HEK293 (cell line): ENCODE measurements around the gene PPAT.

Source experiments
- CTCF ChIP-seq: fragments of 450-650 bp; formaldehyde crosslinking; IDR thresholded peaks from 2 replicates; pipeline ENCODE4 v1.5.1; 2016; ENCODE audit warnings: missing biosample characterization, missing genetic modification characterization
- MYNN ChIP-seq: fragments of 450-650 bp; formaldehyde crosslinking; IDR thresholded peaks from 2 replicates; pipeline ENCODE4 v1.5.1; 2016; ENCODE audit warnings: missing biosample characterization, missing genetic modification characterization, borderline replicate concordance
- PRDM2 ChIP-seq: fragments of 450-650 bp; formaldehyde crosslinking; IDR thresholded peaks from 2 replicates; pipeline ENCODE4 v1.5.1; 2016; ENCODE audit warnings: missing biosample characterization, missing genetic modification characterization, borderline replicate concordance
- REST ChIP-seq: fragments of 450-650 bp; formaldehyde crosslinking; IDR thresholded peaks from 2 replicates; pipeline ENCODE4 v1.5.1; 2016; ENCODE audit warnings: missing biosample characterization, missing genetic modification characterization
- SETDB1 ChIP-seq: IDR thresholded peaks from one replicate; pipeline ENCODE4 v1.6.1; 2017; ENCODE audit warnings: mild to moderate bottlenecking, low read length, moderate library complexity, mixed read lengths; ENCODE audit not compliant: insufficient read length
- SP2 ChIP-seq: fragments of 450-650 bp; formaldehyde crosslinking; IDR thresholded peaks from 2 replicates; pipeline ENCODE4 v1.5.1; 2016; ENCODE audit warnings: missing biosample characterization, missing genetic modification characterization
- ZNF121 ChIP-seq: fragments of 450-650 bp; formaldehyde crosslinking; IDR thresholded peaks from 2 replicates; pipeline ENCODE4 v1.5.1; 2016; ENCODE audit warnings: missing biosample characterization, missing genetic modification characterization
- ZNF274 ChIP-seq, 2 experiments: fragments of 200-500 bp in 1 of 2; fragments of 450-650 bp in 1 of 2; sonication (Bioruptor generic) in 1 of 2; formaldehyde crosslinking in 1 of 2; IDR thresholded peaks; 2 replicates each; pipeline versions ENCODE4 v1.5.1 to v1.6.1; 2014 to 2016; ENCODE audit warnings: borderline replicate concordance in 1 of 2, inconsistent platforms in 1 of 2, low read length in 1 of 2, missing biosample characterization in 1 of 2, missing genetic modification characterization in 1 of 2
- ZNF391 ChIP-seq: fragments of 450-650 bp; formaldehyde crosslinking; IDR thresholded peaks from 2 replicates; pipeline ENCODE4 v1.5.1; 2016; ENCODE audit warnings: low read depth, missing biosample characterization, missing genetic modification characterization, borderline replicate concordance
- ZNF416 ChIP-seq: fragments of 450-650 bp; formaldehyde crosslinking; IDR thresholded peaks from 2 replicates; pipeline ENCODE4 v1.5.1; 2016; ENCODE audit warnings: missing biosample characterization, missing genetic modification characterization
- ZNF48 ChIP-seq: fragments of 450-650 bp; formaldehyde crosslinking; IDR thresholded peaks from 2 replicates; pipeline ENCODE4 v1.5.1; 2016; ENCODE audit warnings: missing biosample characterization, missing genetic modification characterization
- ZNF747 ChIP-seq: fragments of 450-650 bp; formaldehyde crosslinking; IDR thresholded peaks from 2 replicates; pipeline ENCODE4 v1.5.1; 2016; ENCODE audit warnings: missing biosample characterization, missing genetic modification characterization
- ZNF776 ChIP-seq: fragments of 450-650 bp; formaldehyde crosslinking; IDR thresholded peaks from 2 replicates; pipeline ENCODE4 v1.5.0; 2017; ENCODE audit warnings: missing biosample characterization, missing genetic modification characterization, borderline replicate concordance
- TF ChIP-seq, protein P1 (sequence below): fragments of 450-650 bp; formaldehyde crosslinking; IDR thresholded peaks from 2 replicates; pipeline ENCODE4 v1.5.1; 2016; ENCODE audit warnings: missing biosample characterization, missing genetic modification characterization

DNA sequence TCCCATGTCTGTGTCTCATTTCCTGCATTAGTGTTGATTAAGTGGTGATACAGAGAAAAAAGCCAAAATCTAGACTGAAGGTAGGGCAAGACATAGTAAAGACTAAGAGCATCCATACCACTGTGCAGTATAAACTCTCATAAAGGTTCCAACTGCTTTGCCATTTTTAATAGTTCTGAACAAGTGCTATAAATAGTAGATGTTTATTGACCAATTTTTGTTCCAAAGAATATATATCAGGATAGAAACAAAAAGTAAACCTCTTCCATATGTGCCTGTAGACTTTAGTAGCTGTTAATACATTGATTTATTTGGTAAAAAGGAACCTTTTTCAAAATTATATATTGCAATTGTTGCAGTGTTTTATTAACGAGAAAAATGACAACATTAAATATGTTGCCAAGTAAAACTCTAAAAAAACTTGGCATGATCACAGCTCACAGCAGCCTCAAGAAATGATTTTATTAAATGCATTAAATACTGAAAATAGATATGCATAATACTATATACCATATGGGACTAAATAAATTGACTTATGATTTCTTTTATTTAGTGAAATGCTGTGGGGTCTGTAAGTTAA is 25.8 kb downstream of the PPAT start:
- TF ChIP-seq, protein P1, sequence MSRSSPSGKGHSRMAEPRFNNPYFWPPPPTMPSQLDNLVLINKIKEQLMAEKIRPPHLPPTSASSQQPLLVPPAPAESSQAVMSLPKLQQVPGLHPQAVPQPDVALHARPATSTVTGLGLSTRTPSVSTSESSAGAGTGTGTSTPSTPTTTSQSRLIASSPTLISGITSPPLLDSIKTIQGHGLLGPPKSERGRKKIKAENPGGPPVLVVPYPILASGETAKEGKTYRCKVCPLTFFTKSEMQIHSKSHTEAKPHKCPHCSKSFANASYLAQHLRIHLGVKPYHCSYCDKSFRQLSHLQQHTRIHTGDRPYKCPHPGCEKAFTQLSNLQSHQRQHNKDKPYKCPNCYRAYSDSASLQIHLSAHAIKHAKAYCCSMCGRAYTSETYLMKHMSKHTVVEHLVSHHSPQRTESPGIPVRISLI (tag by site-specific recombination), result no peak
- TF ChIP-seq PRDM2 (tag by site-specific recombination), result no peak
- no peak for TF ChIP-seq CTCF
- no peak for TF ChIP-seq REST (tag by site-specific recombination)
- TF ChIP-seq ZNF274 (IDR thresholded peaks at IDR 0.05; ENCODE audit: low read length), result no peak
- TF ChIP-seq ZNF274 (tag by site-specific recombination; IDR thresholded peaks at IDR 0.05; ENCODE audit: borderline replicate concordance), result no peak
- no peak for TF ChIP-seq SP2 (tag by site-specific recombination)
- TF ChIP-seq ZNF416 (tag by site-specific recombination), result no peak
- TF ChIP-seq ZNF776 (tag by site-specific recombination), result no peak
- TF ChIP-seq ZNF121 (tag by site-specific recombination), result no peak
- no peak for TF ChIP-seq SETDB1
- no peak for TF ChIP-seq ZNF391
- no peak for TF ChIP-seq MYNN (tag by site-specific recombination)
- TF ChIP-seq ZNF48 (tag by site-specific recombination), result no peak
- no peak for TF ChIP-seq ZNF747 (tag by site-specific recombination)
